ENCODE results near the gene HSH2D. TPM values are rescaled to one million over a fixed set of nuclear protein-coding genes. Genes with fewer than 3 reads are reported as not detected.

Gene HSH2D
- total and polyA plus RNA-seq, 9 of the 15 experiments (the other 6 are each of a cell fraction or from before 2014, with no cell fraction given): 0.03 to 1.1 (median 0.35) TPM; not detected in 1

DNA sequence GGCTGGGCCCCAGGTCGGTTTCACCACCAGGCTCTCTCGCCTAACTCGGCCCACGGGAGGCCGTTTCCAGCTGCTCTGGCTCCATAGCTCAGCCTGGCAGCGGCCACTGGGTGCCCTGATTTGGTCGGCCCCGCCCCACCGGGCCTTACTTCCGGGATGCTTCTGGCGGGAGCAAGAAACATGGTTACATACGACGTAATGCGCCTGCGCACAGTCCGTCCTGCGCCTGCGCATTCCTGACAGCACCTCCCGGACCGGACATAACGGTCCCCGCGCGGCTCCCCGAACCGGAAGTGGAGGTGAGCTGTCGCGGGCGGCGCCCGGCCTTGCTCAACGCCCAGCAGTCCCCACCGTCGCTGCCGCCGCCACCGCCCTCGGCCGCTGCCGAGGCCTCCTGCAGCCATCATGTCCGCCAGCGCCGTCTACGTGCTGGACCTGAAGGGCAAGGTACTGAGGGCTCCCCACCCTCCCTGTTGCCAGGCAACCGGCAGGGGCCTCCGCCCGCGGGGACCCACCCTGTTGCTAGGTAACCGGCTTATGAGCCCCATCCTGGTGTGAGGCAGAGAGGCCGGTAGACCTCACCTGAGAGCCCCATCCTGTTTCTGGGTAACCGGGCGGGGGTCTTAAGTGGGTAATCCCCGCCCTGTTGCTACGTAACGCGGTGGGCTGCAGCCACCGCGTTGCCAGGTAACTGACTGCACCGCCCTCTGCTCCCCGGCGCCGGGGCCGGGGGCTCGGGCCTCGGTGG, 54.3 kb downstream of the HSH2D start, which contains the start of gene AP1M1 (continued):
- TF ChIP-seq POLR2H (tag; IDR thresholded peaks at IDR 0.05; ENCODE audit: low read depth) (no peak), ZNF431 (CRISPR knock-in tag; IDR thresholded peaks at IDR 0.05) (no peak), ELF1 (tag; IDR thresholded peaks at IDR 0.05) (peak; percentile 99), ASH1L (IDR thresholded peaks at IDR 0.05; ENCODE audit: borderline replicate concordance, low read depth, partially characterized antibody) (no peak), ZNF830 (CRISPR knock-in tag; IDR thresholded peaks at IDR 0.05) (no peak), DDX20 (tag; IDR thresholded peaks at IDR 0.05; ENCODE audit: low read depth) (no peak), ZBED1 (IDR thresholded peaks at IDR 0.05) (no peak; the same call in 1 of the 2 replicates), ZNF41 (CRISPR knock-in tag; conservative IDR thresholded peaks at IDR 0.05) (no peak), PTRF (tag; IDR thresholded peaks at IDR 0.05) (no peak), NR2C2 (CRISPR knock-in tag; IDR thresholded peaks at IDR 0.05) (0 out of 2 replicates have a peak, but pooled peaks have one; percentile 10), NR2C2 (tag; IDR thresholded peaks at IDR 0.05) (peak; percentile 87), NEUROD1 (IDR thresholded peaks at IDR 0.05; ENCODE audit: borderline replicate concordance, low read depth, low read length, partially characterized antibody) (no peak), RAD21 (CRISPR knock-in tag; conservative IDR thresholded peaks at IDR 0.05 in 1 of 2, IDR thresholded peaks at IDR 0.05 in 1 of 2) (no peak), HNRNPH1 (optimal IDR thresholded peaks at IDR 0.05; ENCODE audit: low read depth, low read length) (no peak), SRSF1 (IDR thresholded peaks at IDR 0.05; ENCODE audit: low read depth, low read length) (no peak), CBX5 (IDR thresholded peaks at IDR 0.05; ENCODE audit: borderline replicate concordance, low read depth) (no peak), HSF4 (CRISPR knock-in tag; IDR thresholded peaks at IDR 0.05; ENCODE audit: borderline replicate concordance) (no peak)
- TF ChIP-seq, protein P1, sequence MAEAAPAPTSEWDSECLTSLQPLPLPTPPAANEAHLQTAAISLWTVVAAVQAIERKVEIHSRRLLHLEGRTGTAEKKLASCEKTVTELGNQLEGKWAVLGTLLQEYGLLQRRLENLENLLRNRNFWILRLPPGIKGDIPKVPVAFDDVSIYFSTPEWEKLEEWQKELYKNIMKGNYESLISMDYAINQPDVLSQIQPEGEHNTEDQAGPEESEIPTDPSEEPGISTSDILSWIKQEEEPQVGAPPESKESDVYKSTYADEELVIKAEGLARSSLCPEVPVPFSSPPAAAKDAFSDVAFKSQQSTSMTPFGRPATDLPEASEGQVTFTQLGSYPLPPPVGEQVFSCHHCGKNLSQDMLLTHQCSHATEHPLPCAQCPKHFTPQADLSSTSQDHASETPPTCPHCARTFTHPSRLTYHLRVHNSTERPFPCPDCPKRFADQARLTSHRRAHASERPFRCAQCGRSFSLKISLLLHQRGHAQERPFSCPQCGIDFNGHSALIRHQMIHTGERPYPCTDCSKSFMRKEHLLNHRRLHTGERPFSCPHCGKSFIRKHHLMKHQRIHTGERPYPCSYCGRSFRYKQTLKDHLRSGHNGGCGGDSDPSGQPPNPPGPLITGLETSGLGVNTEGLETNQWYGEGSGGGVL (CRISPR knock-in tag; IDR thresholded peaks at IDR 0.05): no peak
- TF ChIP-seq, protein P2, sequence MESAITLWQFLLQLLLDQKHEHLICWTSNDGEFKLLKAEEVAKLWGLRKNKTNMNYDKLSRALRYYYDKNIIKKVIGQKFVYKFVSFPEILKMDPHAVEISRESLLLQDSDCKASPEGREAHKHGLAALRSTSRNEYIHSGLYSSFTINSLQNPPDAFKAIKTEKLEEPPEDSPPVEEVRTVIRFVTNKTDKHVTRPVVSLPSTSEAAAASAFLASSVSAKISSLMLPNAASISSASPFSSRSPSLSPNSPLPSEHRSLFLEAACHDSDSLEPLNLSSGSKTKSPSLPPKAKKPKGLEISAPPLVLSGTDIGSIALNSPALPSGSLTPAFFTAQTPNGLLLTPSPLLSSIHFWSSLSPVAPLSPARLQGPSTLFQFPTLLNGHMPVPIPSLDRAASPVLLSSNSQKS (CRISPR knock-in tag; IDR thresholded peaks at IDR 0.05): no peak
- TF ChIP-seq, protein P3, sequence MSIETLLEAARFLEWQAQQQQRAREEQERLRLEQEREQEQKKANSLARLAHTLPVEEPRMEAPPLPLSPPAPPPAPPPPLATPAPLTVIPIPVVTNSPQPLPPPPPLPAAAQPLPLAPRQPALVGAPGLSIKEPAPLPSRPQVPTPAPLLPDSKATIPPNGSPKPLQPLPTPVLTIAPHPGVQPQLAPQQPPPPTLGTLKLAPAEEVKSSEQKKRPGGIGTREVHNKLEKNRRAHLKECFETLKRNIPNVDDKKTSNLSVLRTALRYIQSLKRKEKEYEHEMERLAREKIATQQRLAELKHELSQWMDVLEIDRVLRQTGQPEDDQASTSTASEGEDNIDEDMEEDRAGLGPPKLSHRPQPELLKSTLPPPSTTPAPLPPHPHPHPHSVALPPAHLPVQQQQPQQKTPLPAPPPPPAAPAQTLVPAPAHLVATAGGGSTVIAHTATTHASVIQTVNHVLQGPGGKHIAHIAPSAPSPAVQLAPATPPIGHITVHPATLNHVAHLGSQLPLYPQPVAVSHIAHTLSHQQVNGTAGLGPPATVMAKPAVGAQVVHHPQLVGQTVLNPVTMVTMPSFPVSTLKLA (conservative IDR thresholded peaks at IDR 0.05): peak; percentile 35 to 75; a peak in 3 of 4 replicates
- TF ChIP-seq, protein P4, sequence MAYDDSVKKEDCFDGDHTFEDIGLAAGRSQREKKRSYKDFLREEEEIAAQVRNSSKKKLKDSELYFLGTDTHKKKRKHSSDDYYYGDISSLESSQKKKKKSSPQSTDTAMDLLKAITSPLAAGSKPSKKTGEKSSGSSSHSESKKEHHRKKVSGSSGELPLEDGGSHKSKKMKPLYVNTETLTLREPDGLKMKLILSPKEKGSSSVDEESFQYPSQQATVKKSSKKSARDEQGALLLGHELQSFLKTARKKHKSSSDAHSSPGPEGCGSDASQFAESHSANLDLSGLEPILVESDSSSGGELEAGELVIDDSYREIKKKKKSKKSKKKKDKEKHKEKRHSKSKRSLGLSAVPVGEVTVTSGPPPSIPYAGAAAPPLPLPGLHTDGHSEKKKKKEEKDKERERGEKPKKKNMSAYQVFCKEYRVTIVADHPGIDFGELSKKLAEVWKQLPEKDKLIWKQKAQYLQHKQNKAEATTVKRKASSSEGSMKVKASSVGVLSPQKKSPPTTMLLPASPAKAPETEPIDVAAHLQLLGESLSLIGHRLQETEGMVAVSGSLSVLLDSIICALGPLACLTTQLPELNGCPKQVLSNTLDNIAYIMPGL (CRISPR knock-in tag; IDR thresholded peaks at IDR 0.05): no peak

All from K562 (cell line).